PFSK-1 (cell line): ENCODE results near the gene RCC2. TPM values are rescaled to one million over a fixed set of nuclear protein-coding genes. Genes with fewer than 3 reads are reported as not detected.

Source experiments
- FOXP2 ChIP-seq: optimal IDR thresholded peaks from 2 replicates; pipeline ENCODE3; 2011; ENCODE audit warnings: borderline replicate concordance, control low read depth, inconsistent platforms; ENCODE audit not compliant: insufficient read depth; ENCODE audit errors: extremely low read length, extremely low read depth
- POLR2AphosphoS5 ChIP-seq: IDR thresholded peaks from 2 replicates; pipeline ENCODE4 v1.6.1; 2012; ENCODE audit warnings: low read depth, mild to moderate bottlenecking, control low read depth, low read length, moderate library complexity
- SIN3A ChIP-seq: IDR thresholded peaks from 2 replicates; pipeline ENCODE4 v1.6.1; 2012; ENCODE audit warnings: mild to moderate bottlenecking, low read length, moderate library complexity, borderline replicate concordance; ENCODE audit not compliant: insufficient read depth
- TAF1 ChIP-seq: IDR thresholded peaks from 2 replicates; pipeline ENCODE4 v1.6.1; 2012; ENCODE audit warnings: low read length, control low read depth, borderline replicate concordance; ENCODE audit not compliant: insufficient read depth
- polyA plus RNA-seq: library from polyadenylated mRNA; unstranded; fragments of >200 nt; gene quantifications from one replicate; pipeline ENCODE4 v1.2.1, GENCODE V29; 2012; ENCODE audit warnings: low read depth, missing spikeins; ENCODE audit not compliant: insufficient read length
- TF ChIP-seq, protein P1 (sequence below), 2 experiments: IDR thresholded peaks; 2 replicates each; pipeline versions ENCODE4 v1.6.1 to v1.8.0; 2011 to 2012; ENCODE audit warnings: low read depth in 2 of 2, low read length in 2 of 2, control low read depth in 1 of 2, inconsistent platforms in 1 of 2, mild to moderate bottlenecking in 1 of 2, moderate library complexity in 1 of 2; ENCODE audit not compliant: insufficient read depth in 1 of 2

RCC2 gene
- polyA plus RNA-seq: 101 TPM

DNA sequence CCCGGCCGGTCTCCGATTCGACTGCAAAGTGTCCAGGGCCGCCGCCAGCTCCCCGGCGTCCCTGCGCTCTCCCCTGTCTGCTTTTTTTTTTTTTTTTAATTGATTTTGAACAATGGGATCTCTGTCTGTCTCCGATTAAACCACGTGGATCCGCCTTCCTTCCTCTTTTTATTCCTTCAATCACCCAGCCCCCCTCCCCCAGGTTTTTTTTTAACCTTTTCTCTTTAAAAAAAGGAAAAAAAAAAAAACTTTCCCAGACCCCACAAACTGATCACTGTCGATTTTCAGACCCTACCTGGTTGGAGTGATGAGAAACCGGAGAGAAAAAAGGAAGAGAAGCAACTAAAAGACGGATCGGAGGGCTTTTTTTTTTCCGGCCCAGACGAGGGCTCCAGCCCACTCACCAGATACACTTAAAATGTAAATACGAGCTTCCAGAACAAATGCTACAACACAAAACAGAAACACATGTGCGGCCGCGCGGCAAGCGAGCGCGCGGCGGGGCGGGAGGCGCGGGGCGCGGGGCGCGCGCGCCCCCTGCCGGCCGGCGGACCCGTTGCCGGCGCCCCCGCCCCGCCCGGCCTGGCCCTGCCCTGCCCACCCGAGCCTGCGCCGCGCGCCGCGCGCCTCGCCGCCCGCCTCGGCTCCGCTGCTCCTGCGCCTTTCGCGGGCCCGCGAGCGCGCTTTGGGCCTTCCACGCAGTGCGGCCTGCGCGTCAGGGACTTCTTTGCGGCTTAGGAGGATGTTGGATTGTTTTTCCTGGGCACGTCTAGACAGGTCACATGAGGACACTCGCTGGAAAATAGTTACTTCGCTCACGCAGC, at the start of gene RCC2:
Gene RCC2, minus strand, starts transcription at position 428 of the 824 bp plus-strand sequence. CDS start 1,163 bp downstream, outside the sequence.
- TF ChIP-seq, protein P1, sequence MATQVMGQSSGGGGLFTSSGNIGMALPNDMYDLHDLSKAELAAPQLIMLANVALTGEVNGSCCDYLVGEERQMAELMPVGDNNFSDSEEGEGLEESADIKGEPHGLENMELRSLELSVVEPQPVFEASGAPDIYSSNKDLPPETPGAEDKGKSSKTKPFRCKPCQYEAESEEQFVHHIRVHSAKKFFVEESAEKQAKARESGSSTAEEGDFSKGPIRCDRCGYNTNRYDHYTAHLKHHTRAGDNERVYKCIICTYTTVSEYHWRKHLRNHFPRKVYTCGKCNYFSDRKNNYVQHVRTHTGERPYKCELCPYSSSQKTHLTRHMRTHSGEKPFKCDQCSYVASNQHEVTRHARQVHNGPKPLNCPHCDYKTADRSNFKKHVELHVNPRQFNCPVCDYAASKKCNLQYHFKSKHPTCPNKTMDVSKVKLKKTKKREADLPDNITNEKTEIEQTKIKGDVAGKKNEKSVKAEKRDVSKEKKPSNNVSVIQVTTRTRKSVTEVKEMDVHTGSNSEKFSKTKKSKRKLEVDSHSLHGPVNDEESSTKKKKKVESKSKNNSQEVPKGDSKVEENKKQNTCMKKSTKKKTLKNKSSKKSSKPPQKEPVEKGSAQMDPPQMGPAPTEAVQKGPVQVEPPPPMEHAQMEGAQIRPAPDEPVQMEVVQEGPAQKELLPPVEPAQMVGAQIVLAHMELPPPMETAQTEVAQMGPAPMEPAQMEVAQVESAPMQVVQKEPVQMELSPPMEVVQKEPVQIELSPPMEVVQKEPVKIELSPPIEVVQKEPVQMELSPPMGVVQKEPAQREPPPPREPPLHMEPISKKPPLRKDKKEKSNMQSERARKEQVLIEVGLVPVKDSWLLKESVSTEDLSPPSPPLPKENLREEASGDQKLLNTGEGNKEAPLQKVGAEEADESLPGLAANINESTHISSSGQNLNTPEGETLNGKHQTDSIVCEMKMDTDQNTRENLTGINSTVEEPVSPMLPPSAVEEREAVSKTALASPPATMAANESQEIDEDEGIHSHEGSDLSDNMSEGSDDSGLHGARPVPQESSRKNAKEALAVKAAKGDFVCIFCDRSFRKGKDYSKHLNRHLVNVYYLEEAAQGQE (IDR thresholded peaks at IDR 0.05; ENCODE audit: insufficient read depth in 1 of 2, low read depth in 2 of 2, low read length in 2 of 2): no peak
- TF ChIP-seq POLR2AphosphoS5 (peak; percentile 68), SIN3A (peak; percentile 84), TAF1 (peak; percentile 85), FOXP2 (no peak)

DNA sequence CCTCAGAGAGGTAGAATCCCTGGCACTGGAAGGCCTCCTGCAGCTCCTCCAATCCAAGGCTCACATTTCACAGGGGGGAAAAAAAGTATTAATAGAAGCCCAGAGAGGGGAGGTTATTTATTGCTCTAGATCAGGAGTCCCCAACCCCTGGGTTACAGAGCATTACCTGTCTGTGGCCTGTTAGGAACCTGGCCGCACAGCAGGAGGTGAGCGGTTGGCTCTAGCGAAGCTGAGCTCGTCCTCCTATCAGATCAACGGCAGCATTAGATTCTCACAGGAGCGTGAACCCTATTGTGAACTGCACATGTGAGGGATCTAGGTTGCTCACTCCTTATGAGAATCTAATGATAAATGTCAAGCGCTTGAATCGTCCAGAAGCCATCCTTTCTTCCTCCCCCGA, 46.8 kb upstream of the RCC2 start:
- TF ChIP-seq POLR2AphosphoS5: no peak
- TF ChIP-seq TAF1: no peak
- TF ChIP-seq SIN3A: no peak
- no peak for TF ChIP-seq FOXP2
- TF ChIP-seq, protein P1 (IDR thresholded peaks at IDR 0.05; ENCODE audit: insufficient read depth in 1 of 2, low read depth in 2 of 2, low read length in 2 of 2): no peak

- no peak for TF ChIP-seq SIN3A
- no peak for TF ChIP-seq FOXP2
- TF ChIP-seq POLR2AphosphoS5: no peak
Measured at GRCh38 chr1:17485281-17485680, 45.8 kb upstream of the RCC2 start.

- no peak for TF ChIP-seq FOXP2
- TF ChIP-seq, protein P1 (IDR thresholded peaks at IDR 0.05; ENCODE audit: insufficient read depth in 1 of 2, low read depth in 2 of 2, low read length in 2 of 2): no peak
- no peak for TF ChIP-seq SIN3A
- no peak for TF ChIP-seq TAF1
- TF ChIP-seq POLR2AphosphoS5: no peak
Measured at GRCh38 chr1:17480846-17481245, 41.4 kb upstream of the RCC2 start.

GRCh38 chr1:17475752-17476151, 36.3 kb upstream of the RCC2 start:
- TF ChIP-seq POLR2AphosphoS5: no peak
- no peak for TF ChIP-seq TAF1
- no peak for TF ChIP-seq SIN3A
- TF ChIP-seq, protein P1 (IDR thresholded peaks at IDR 0.05; ENCODE audit: insufficient read depth in 1 of 2, low read depth in 2 of 2, low read length in 2 of 2): no peak
- no peak for TF ChIP-seq FOXP2
